GM10266 (cell line): ENCODE data around the gene LY6G5C.
A peak's percentile ranks its signal among the peaks of the same experiment; 100 is the strongest.

Experiments
- DNase-seq: peaks from one replicate; pipeline ENCODE4 v3.0.0; 2012; ENCODE audit errors: extremely low spot score
- CTCF ChIP-seq: IDR thresholded peaks from 2 replicates; pipeline ENCODE4 v1.5.1; 2012; ENCODE audit warnings: mild to moderate bottlenecking, low read depth; ENCODE audit not compliant: control insufficient read depth, insufficient read depth; ENCODE audit errors: missing control alignments

LY6G5C gene, protein sequence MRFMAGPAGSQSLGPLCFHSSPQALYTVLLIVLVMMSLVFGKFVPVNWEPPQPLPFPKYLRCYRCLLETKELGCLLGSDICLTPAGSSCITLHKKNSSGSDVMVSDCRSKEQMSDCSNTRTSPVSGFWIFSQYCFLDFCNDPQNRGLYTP

GRCh38 chr6:31680226-31681134 lies at the start of gene LY6G5C:
TSS of gene LY6G5C (minus strand) at chr6:31681067. CDS start at chr6:31680373, 694 bp downstream.
- DNase-seq: peak; percentile 78
- TF ChIP-seq CTCF: peak; percentile 87

- peak; percentile 82 for DNase-seq
- TF ChIP-seq CTCF: no peak
Observed at GRCh38 chr6:31729979-31730630, 49.2 kb upstream of the LY6G5C start.

DNA sequence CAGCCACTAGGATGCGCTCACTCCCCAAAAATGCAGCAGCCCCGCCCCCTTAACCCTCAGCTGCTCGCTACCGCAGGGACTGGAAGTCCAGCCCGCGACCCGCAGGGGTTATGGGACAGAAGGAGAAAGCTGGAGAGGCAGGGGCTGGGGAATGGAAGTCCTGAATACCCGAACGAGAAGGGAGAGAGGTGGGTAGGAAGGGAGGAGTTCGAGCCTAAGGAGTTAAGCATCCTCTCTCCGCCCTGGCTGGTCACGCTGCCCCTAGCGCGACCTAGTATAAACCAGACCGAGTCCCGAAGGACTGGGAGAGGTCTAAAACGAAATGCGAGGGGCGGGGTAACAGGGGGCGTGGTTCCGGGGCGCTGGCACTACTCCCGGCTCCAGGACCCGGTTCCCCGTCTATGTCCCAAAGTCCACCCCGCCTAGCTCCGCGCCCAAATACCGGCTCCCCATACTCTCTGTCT lies 48.7 kb upstream of the LY6G5C start:
- no peak for TF ChIP-seq CTCF
- peak; percentile 83 for DNase-seq

DNA sequence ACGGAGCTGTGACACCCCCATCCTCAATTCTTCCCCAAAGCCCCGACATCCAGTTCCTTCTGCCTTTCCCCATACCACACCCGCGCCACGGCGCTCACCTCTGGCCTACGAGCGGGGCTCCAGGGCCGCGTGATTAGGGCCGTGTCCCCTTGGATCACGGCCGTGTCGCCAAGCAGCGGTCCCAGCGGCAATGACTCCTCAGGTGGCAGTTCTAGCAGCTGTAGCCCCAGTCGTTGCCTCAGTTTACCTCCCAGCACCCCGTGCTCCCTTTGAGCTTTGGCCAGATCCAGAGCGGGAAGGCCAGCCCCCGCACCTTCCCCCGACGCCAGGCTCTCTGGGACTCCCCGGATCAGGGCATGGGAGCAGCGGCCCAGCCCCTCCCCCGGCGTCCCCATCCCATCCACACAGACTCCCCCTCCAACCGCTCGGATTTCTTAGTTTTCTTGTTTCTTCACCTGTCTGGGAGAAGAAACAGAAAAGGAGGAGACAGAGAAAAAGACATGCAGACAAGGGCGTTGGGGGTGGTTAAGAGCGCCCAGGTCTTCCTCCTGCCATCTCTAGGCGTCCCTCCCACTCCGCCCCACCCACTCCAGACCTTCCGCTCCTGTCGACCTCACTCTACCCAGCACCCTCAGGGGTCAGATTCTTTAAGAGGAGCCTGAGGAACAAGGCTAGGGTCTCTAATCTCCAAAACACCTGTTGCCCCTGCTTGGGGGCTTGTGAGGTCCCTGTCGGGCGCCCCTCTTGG lies 48.1 kb upstream of the LY6G5C start, which contains the start of gene DDAH2:
Gene DDAH2 (minus strand): TSS at position 533 of the 748 bp plus-strand sequence. CDS start 138 bp downstream, at position 395.
- TF ChIP-seq CTCF: peak; percentile 87
- no peak for DNase-seq

GRCh38 chr6:31727717-31728671 lies 47.1 kb upstream of the LY6G5C start:
- TF ChIP-seq CTCF: no peak
- DNase-seq: no peak
